NCI-H2171 (cell line): Measurements from ENCODE around the gene ZHX3.

ENCODE experiments used
- DNase-seq: peaks from one replicate; lab custom pipeline; 2025; lab: John Stamatoyannopoulos, UW

ZHX3 gene

DNA sequence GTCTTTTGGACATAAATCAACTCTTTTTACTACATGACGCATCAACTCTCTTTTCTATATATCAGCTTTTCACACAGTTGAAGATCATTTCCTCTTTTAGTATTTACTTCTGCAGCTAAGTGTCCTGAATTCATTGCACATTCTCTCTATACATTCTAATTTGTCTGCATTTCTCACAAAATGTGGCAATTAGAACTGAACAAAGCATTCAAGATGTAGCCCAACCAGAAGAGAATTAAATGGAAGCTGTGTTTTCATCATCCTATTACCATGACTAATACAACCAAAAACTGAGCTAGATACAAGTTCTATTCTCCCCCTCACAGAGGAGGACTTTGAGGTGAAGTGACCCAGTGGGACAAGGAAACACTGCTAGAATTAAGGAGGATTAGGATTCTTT lies 93.2 kb downstream of the ZHX3 start:
- no peak for DNase-seq

DNA sequence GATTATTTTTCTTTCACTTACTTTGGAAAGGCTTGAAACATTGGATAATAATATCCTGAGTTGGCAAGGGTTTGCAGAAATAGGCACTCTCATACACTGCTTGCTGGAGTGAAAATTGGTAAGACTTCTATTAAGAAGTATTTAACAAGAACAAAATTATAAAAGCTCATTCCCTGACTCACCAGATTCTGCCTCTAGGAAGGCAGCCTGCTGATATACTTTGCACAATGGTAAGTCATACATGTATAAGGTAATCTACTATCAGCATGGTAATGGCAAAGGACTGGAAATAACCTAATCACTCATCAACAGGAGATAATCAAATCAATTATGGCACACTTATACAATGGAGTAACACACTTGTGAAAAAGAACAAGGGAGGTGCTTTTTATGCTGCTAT lies 94.4 kb downstream of the ZHX3 start:
- no peak for DNase-seq

DNA sequence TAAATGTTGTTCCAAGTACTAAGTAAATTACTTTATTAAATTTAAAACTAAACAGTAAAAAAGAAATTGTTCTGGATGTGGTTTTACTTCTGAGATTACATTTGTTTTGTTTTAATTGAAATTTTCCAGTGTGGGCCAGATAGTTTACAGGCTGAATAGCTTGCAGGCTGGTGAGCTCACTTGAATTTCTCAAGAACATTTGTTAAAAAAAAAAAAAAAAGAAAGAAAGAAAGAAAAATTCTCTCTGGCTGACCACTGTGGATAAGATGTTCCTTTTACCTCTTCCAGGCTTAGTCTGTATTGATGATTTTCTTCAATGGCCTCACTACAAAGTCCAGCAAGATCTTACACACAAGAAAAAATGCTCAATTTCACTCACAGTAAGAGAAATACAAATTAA lies 94.8 kb downstream of the ZHX3 start:
- DNase-seq: no peak

DNA sequence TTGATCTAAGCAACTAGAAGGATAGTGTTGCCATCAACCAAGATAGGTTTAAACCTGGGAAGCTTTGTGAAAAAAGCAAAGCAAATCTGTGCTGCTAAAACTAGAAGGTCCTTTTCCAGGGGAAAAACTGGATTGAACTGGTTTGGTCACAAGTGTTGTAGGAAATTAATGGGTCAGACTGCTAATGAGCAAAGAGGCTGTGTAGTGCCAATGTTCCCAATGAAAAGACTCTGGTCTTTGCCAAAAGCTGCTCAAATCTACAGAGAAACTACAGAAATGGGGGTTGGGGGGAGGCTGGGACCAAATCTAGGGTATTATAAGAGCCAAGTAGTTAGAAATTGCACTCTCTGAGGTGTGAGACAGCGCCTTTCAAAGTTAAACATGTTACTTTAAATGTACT lies 95.2 kb downstream of the ZHX3 start:
- DNase-seq: no peak

DNA sequence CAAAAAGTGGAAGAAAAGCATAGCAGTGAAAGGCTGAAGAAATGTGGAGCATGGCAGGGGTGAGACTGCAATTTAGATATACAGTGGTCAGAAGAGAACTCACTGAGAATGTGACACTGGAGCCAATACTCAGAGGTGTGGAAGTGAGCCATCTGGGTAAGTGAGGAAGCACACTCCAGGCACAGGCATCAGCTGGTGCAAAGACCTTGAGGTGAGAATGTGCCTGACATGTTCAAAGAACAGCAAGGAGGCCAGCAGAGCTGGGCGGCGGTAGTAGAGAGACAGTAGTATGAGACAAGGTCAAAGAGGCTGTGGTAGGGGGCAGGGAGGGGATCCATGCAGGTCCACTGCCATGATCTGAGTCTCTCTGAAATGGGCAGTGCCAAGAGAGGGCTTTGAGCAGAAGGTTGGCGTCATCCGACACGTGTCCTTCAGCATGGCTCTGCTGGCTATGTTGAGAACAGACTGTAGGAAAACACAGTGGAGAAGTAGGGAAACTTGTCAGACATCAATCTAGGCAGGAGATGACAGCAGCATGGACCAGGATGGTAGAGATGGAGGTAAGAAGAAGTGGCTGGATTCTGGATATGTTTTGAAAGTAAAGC lies 95.8 kb downstream of the ZHX3 start:
- DNase-seq: no peak

DNA sequence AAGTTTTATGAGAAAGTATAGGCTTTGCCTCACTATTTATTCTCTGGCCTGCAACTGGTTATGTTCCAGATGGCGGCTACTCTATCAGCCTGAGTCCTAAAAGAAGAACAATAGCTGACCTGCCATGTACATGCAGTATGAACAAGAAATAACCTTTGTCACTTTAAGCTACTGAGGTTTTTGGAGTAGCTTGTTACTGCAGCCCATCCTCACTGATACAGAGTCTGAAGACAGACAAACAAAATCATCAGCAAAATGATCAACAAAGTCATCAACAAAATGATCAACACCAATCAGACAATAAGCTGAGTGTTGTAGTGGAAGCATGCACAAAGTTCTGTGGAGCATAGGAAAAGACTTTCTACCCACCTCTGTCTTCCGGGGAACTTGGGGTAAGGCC lies 97.7 kb downstream of the ZHX3 start:
- DNase-seq: no peak

DNA sequence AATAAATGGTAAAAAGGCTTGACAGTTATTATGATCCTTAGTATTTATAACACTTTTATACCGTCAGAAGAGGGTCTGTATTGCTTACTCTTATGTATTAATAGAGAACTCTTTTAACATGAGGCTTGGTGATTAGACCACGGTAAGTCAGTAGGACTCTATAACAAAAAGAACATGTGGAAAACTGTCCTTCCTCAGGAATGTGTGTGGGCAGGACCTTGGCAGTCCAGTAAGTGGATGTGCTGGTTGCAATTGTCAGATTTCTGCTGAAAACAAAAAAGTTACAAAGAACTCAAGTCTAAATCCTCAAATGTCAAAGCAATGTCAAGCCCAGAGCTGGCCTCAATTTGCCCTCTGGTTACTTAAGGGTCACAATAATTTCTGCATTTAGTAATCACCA lies 99.1 kb downstream of the ZHX3 start:
- DNase-seq: no peak

DNA sequence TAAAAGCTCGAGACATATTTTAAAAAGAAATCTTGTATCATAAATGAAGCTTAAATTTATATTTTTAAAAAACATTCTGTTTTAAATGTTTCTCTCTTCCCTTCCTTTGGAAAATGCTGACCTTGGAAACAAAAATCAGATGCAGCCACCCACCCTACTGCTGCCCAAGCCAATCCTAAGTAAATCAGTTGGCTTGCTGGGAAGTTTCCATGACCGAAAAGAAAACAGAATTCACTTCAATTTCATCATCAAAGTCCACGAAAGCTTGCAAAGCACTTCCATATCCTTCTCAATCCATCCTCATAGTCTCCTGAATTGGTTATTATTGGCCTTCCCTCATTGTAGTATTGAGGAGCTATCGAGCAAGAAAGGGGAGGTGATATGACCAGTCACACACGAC lies 100.1 kb downstream of the ZHX3 start:
- DNase-seq: no peak

DNA sequence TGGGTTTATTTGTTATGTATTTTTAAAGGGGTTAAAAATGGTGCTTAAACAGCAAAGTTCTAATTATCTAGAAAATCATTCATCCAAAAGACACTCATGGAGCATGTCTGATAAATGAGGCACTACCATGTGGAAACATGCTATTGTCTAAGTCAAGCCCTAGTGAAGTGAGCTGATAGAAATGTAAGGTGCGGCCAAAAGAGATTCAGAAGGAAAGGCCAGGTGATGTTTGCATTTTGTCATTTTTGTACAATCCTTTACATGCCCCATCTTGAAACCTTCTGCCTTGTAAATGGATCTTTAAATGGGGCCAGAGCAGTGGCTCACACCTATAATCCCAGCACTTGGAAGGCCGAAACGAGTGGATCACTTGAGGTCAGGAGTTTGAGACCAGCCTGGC lies 102.9 kb downstream of the ZHX3 start:
- no peak for DNase-seq

DNA sequence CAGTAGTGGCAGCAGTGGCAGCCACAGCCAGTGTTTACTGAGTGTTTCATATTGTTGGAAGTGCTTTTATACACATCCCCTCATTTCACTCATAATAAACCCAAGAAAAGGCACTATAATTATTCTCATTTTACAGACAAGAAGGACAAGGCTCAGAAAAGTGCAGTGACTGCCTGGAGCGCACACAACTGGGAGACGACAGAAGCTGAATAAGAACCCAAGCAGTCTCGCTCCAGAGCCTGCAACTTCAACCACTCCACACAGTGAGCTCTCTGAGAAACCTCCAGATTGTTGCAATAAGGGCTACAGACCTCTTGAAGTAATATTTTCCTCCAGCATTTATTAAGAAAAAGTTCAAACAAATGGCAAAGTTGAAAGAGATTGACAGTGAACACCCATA lies 103.3 kb downstream of the ZHX3 start:
- no peak for DNase-seq

DNA sequence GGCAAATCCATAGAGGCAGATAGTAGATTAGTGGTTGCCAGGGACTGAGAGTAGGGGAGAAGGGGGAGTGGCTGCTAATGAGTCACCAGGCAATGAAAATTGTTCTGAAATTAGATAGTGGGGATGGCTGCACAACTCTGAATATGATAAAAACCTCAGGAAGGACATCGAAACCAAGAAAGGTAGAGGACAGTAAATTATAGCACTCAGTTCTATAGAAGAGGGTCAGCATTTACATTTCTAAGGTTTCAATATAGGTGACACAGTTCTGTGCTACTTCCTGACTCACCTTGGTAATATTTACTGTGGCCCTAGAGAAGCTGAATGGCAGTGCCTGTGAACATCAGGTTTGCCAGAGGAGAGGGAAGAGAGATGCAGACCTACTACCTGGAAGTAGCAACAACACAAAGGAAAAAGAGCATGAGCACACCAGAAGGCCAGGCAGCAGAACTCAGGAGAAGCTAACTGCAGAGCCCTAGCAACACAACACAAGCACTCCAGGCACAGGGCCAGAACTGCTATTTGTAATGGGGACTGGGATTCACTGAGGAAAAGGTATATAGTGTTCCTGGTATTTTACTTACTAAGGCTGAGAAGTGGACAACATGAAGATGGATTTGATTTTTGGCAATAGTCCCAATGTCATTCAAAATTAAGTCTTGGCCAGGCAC lies 104.2 kb downstream of the ZHX3 start:
- DNase-seq: no peak

DNA sequence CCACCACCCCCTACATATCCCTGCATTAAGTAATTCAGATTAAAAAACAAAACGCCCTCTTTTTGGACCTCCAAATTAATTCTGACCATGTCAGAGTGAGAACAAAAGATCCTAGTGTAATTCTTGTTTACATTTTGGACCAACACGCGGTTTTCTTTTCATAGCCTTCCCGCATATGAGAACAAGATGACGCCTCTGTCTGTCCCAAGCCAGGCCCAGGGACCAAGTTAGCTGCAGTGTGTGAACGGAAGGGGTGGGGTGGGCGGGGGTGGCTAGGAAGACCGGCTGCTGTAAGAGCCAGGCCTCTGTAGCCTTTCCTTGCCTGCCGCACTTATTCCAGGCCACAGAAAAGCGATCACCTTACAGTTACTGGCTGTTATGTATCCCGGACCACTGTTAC lies 112.2 kb downstream of the ZHX3 start:
- DNase-seq: no peak

DNA sequence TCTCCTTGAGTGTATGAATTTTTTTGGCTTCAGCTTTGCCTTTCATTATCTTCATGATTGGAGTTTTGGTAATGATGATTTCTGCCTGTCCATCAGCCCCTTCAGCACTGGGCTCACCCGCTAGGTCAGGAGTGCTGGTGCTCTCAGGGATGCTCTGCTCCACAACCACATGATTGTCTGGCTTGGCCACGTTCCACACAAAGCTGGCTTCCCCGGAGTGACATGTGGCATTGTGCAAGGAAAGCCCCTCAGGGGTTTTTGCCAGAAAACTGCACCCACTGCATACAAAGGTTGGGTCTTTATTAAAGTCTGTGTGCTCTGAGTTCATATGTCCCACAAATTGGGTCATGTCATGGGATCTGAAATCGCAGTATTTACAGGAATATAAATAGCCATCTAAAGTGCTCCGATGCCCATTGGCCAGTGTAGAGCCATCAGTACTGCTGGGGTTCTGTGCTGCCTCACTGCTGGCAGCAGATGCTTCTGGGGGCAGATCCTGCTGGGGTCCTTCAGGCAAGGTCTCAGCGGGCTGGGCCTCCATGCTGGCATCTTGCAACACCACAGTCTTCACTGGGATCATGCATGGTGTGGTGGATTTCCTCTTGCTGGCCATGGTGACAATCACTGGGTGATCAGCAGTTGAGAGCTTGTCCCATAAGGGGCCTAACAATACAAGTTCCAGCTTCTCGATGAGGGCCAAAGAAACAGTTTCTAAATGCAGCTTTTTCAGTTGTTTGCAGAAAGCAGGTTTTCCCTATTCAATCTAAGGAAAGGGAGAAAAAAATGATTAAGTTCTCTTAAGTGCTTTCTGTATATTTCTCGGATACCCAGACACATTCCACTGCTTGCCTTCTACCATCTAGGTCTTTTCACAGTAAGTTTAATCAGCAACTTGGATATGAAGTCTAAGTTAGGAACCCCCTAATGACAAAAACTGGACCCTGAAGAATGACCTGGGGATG lies 112.9 kb downstream of the ZHX3 start:
- DNase-seq: no peak

DNA sequence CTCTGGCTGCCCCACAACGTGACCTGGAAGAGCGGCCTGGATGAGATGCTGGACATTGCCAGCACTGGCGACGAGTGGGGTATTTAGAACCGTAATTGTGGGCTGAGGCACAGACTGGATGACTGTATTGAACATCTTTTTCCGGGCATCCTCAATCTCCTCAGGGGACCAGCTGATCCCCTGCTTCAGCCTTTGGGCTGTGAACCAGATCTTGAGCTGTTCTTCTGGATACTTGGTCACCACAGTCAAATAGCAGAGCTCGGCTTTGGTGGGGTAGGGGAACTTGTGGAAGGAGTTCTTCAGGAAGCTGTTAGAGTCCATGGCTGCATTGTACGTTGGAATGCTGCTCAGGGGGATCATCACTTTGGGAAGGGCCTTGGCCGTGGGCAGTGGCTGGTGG lies 113.9 kb downstream of the ZHX3 start:
- no peak for DNase-seq

DNA sequence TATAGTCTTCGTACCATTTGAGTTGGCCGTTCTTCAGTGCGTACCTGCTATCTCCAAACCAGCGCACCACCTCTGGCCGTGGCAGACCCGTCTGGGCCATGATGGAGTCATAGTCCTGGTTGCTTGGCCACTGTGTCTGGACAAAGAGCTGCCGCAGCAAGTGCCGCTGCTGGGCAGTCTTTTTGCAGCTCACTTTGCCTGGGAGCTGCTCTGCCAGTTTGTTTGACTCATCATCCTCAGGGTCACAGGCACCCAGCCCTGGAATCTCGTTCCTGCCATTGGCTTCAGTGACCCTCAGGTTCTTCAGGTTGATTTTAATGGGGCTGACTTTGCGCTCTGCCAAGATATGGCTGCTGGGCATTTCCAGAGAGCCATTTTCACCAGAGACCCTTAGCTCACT lies 115.1 kb downstream of the ZHX3 start:
- no peak for DNase-seq

DNA sequence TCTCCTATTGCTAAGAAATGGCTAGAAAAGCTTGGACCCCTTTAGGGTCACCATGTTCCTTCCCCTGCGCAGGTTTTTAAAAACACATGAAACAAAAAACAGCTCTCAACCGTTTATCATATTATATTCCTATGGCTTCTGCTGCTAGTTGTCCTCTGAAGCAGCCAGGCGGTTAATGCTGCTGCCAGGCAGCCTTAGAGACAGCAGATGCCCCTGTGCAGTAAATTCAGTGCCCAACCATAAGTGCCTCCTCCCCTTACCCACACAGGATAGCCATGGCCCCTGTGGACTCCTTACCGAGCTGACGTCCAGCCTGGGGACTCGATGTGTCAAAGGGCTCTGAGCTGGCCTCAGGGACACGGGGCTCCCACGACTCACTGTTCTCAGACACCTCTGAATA lies 115.8 kb downstream of the ZHX3 start:
- DNase-seq: no peak

DNA sequence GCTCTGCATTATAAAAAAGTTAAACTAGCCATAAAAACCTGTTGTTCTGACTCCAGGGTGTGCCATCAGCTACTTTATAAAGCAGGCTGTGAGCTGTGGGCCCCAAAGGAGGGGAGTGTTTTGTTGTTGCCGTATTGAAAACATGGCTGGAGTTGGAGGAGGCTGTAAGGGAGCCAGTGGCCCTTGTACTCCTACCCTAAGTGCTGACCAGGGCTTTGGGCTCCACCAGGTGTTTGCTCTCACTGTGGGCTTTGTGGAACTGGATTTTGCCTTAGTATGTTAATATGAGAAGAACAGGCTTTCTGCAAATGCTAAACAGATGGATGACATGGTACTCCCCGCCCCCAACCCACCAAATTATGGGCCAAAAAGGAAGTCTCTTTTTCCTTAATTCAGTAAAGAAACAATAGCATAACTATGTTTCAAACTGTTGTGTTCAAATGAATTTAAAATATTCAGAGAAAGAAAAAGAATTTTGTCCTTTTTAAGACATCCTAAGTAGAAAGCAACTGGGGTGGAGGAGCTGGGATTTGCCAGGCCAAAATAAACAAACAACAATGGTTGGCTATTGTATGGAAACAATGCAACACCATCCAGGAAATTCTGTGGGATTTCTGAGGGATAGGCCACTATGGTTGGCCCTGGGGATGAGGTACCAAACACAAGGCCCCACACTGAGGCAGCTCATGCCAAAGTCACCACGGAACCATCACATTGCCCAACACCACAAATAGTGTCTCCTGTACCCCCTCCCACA lies 116.9 kb downstream of the ZHX3 start:
- no peak for DNase-seq

DNA sequence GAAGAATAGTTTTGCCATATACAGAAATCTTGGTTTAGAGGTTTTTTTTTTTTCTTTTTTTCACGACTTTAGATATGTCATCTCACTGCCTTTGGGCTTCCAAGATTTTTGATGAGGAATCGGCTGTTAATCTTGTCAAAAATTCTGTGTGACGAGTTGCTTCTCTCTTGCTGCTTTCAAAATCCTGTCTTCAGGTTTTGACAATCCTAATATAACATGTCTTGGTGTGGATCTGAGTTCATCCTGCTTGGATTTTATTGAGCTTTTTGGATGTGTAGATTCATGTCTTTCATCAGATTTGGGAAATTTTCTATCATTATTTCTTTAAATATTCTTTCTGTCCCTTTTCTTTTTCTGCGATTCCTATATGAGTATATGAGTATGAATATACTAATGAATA lies 119.1 kb downstream of the ZHX3 start:
- no peak for DNase-seq

DNA sequence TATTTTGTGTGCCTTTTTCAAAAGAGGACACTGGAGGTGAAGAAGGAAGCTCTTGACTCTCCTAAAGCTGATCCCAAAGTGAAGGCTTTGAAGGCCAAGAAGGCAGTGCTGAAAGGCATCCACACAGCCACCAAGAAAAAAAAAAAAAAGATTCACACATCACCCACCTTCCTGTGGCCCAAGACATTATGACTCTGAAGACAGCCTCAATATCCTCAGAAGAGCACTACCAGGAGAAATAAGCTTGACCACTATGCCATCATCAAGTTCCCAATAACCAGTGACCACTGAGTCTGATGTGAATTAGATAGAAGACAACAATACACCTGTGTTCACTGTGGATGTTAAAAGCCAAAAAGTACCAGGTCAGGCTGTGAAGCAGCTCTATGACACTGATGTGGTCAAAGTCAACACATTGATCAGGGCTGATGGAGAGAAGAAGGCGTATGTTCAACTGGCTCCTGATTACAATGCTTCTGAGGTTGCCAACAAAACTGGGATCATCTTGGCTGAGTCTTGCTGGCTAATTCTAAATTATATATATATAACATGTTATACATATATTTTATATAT lies 120.8 kb downstream of the ZHX3 start:
- DNase-seq: no peak

DNA sequence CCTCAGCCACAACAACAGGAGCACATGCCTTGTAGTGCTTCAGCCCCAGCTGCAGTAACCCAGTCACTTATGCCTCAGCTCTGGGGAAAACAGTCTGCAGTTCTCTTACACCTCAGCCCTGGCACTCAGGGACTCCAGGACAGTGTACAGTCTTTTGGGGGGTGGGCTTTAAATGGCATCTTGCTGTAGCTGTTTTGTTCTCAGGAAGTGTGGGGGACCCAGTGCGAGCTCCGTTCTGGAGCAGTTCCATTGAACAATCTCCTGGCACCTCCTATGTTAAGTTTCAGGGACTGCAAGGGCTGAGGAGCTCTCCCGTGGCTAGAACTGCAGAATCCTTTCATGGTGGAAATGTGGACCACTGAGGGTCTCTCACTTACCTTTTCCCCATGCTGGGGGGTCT lies 125.0 kb downstream of the ZHX3 start:
- no peak for DNase-seq

DNA sequence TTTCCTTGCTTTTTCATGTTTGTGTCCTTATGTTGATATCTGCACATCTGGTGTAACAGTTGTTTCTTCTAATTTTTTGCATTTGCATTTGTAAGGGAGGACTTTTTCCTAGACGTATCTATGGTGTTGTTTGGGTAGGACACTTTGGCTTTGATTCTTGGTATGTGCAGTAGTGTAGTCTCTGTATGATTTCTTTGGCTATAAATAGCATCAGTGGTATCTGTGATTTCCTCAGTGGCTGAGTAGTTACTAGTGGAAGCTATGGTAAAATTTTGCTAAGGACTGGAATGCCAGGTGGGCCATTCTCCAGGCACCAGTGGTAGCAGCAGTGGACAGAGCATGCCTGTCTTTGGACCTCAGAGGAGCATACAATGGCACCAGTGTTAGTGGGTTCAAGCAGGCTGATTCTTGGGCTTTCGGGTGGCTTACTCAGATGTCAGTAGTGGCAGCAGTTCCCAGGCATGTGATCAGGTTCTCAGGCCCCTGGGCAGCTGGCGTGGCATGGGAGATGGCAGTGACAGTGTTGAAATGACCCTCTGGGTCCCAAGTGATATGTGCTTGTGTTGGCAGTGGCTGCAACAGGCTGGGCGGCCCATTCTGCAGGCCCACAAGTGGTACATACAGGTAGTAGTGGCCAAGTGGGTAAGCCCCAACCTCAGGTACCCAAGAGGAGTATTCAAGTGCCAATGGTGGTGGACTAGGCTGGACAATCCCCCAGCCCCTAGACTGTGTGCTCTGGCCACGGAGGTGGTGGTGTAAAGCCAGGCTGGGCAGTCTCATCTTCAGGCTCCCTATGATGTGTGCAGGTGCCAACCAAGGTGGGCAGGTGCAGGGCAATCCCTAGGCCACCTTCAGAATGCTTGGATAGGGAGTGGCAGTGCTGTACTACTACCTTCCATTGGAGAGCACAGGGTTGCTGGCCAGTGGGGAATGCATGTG lies 125.7 kb downstream of the ZHX3 start:
- no peak for DNase-seq
